Endothelial cell of umbilical vein (primary cell): Measurements from ENCODE around the gene PIEZO2. TPM values are rescaled to one million over a fixed set of nuclear protein-coding genes. Genes with fewer than 3 reads are reported as not detected.

Source experiments
- BruUV-seq: library from RNA; stranded (reverse); fragments of 400-500 nt; replicated peaks from 2 replicates; lab custom pipeline; 2021; lab: Mats Ljungman, UMichigan
- CTCF ChIA-PET: fragments of 300-600, 350-600 bp; sonication (Branson Sonifier 250); formaldehyde crosslinking; loops from one replicate; lab custom pipeline; 2021; ENCODE audit warnings: antibody characterized with exemption, inconsistent platforms; lab: Charles Lee
- POLR2A ChIA-PET: fragments of 300-600, 350-600 bp; sonication (Branson Sonifier 250); formaldehyde crosslinking; loops from one replicate; lab custom pipeline; 2021; ENCODE audit warnings: antibody characterized with exemption, inconsistent platforms; lab: Charles Lee
- DNase-seq: peaks from one replicate; pipeline ENCODE4 v3.0.0-alpha.2; 2011; ENCODE audit warnings: low read depth, low spot score
- FAIRE-seq: peaks from 2 replicates; lab custom pipeline; 2011; peaks lifted over from hg19 to GRCh38; lab: Jason Lieb, UNC
- H2AFZ ChIP-seq: 2 replicates; pipeline ENCODE4 v1.6.0; 2012; ENCODE audit warnings: low read depth, low read length, control low read depth, inconsistent platforms
- H3K27ac ChIP-seq: 2 replicates; pipeline ENCODE4 v1.5.1; 2011; ENCODE audit warnings: low read depth, mild to moderate bottlenecking, control low read depth, low read length, moderate library complexity; ENCODE audit not compliant: insufficient read depth
- H3K27me3 ChIP-seq, 2 experiments: 2 replicates each; pipeline versions ENCODE4 v1.6.0 to v1.6.1; 2011; ENCODE audit warnings: low read length in 2 of 2, mixed read lengths in 1 of 2; ENCODE audit not compliant: control insufficient read depth in 2 of 2, insufficient read depth in 2 of 2
- H3K36me3 ChIP-seq, 2 experiments: 2 replicates in 1 of 2; 3 replicates in 1 of 2; pipeline ENCODE4 v1.5.1; 2011; ENCODE audit warnings: low read length in 2 of 2, mild to moderate bottlenecking in 1 of 2, moderate library complexity in 1 of 2; ENCODE audit not compliant: control insufficient read depth in 2 of 2, insufficient read depth in 2 of 2; ENCODE audit errors: extremely low read depth in 1 of 2
- H3K4me1 ChIP-seq: 3 replicates; pipeline ENCODE4 v1.5.1; 2011; ENCODE audit warnings: mild to moderate bottlenecking, low read length; ENCODE audit not compliant: control insufficient read depth, insufficient read depth; ENCODE audit errors: extremely low read depth
- H3K4me2 ChIP-seq: 2 replicates; pipeline ENCODE4 v1.6.1; 2011; ENCODE audit warnings: low read length, control low read depth, mixed read lengths; ENCODE audit not compliant: insufficient read depth
- H3K4me3 ChIP-seq, 3 experiments: fragments of 200-600 bp in 1 of 3; sonication (generic), shearing (Covaris generic) in 1 of 3; replicated peaks in 1 of 3; 2 replicates each; pipeline ENCODE4 v1.5.1; 2011 to 2016; ENCODE audit warnings: control low read depth in 3 of 3, low read length in 3 of 3, mild to moderate bottlenecking in 2 of 3, inconsistent platforms in 1 of 3, low read depth in 1 of 3, moderate library complexity in 1 of 3; ENCODE audit not compliant: insufficient read depth in 1 of 3
- H3K79me2 ChIP-seq: 2 replicates; pipeline ENCODE4 v1.6.0; 2012; ENCODE audit warnings: low read length, inconsistent platforms; ENCODE audit not compliant: control insufficient read depth, insufficient read depth
- H3K9ac ChIP-seq: replicated peaks from 2 replicates; pipeline ENCODE3; 2011; ENCODE audit warnings: low read length, control low read depth; ENCODE audit not compliant: insufficient read depth; ENCODE audit errors: extremely low read depth
- H3K9me1 ChIP-seq: replicated peaks from 3 replicates; pipeline ENCODE4 v1.6.0; 2011; ENCODE audit warnings: mild to moderate bottlenecking, low read length; ENCODE audit not compliant: control insufficient read depth, insufficient read depth; ENCODE audit errors: extremely low read depth
- H3K9me3 ChIP-seq: replicated peaks from 2 replicates; pipeline ENCODE4 v1.5.1; 2012; ENCODE audit warnings: low read length, inconsistent platforms; ENCODE audit not compliant: control insufficient read depth, insufficient read depth
- H4K20me1 ChIP-seq: replicated peaks from 2 replicates; pipeline ENCODE3; 2011; ENCODE audit warnings: mild to moderate bottlenecking, low read length; ENCODE audit not compliant: control insufficient read depth, insufficient read depth; ENCODE audit errors: extremely low read depth
- EZH2 ChIP-seq: IDR thresholded peaks from 2 replicates; pipeline ENCODE4 v1.6.1; 2012; ENCODE audit warnings: borderline replicate concordance, low read depth, mild to moderate bottlenecking, moderate library complexity, low read length, inconsistent platforms; ENCODE audit not compliant: severe bottlenecking
- FOS ChIP-seq: IDR thresholded peaks from 2 replicates; pipeline ENCODE4 v1.6.1; 2011; ENCODE audit warnings: mild to moderate bottlenecking, low read length, moderate library complexity, borderline replicate concordance; ENCODE audit not compliant: insufficient read depth
- GATA2 ChIP-seq: IDR thresholded peaks from 2 replicates; pipeline ENCODE4 v1.7.0; 2011; ENCODE audit warnings: low read depth, mild to moderate bottlenecking, moderate library complexity, mixed read lengths, low read length; ENCODE audit not compliant: insufficient read length, insufficient read depth
- JUN ChIP-seq: IDR thresholded peaks from 2 replicates; pipeline ENCODE4 v1.6.1; 2011; ENCODE audit warnings: borderline replicate concordance, low read depth; ENCODE audit not compliant: insufficient read length, insufficient read depth
- MYC ChIP-seq: IDR thresholded peaks from one replicate; pipeline ENCODE4 v1.6.1; 2011; ENCODE audit warnings: mild to moderate bottlenecking, low read depth, low read length
- POLR2A ChIP-seq: IDR thresholded peaks from 2 replicates; pipeline ENCODE4 v1.6.1; 2012; ENCODE audit warnings: low read depth, mild to moderate bottlenecking, control low read depth, low read length
- POLR2AphosphoS5 ChIP-seq: IDR thresholded peaks from 2 replicates; pipeline ENCODE4 v1.6.1; 2012; ENCODE audit warnings: low read depth, mild to moderate bottlenecking, control low read depth, low read length, moderate library complexity; ENCODE audit not compliant: insufficient read depth
- dilution Hi-C: fragments of 300-500 bp; cut with MboI; formaldehyde crosslinking; loops from one replicate; pipeline ENCODE4 v1.15.0; 2019; ENCODE audit warnings: low sequenced_read_pairs; ENCODE audit not compliant: extremely low pct_ligation_motif_present
- intact Hi-C: fragments of 100-400 bp; cut with micrococcal nuclease; formaldehyde crosslinking; loops from one replicate; pipeline ENCODE4 v1.10.0; 2022
- polyA plus RNA-seq, 4 experiments: library from polyadenylated mRNA; depleted of rRNA in 3 of 4; stranded (reverse) in 3 of 4; unstranded in 1 of 4; fragments of >200 nt; gene quantifications; 2 replicates each; pipeline versions ENCODE4 v1.2.1 to v1.2.3, GENCODE V29; 2011 to 2012; ENCODE audit warnings: missing spikeins in 1 of 4
- total RNA-seq: library from RNA; stranded (reverse); gene quantifications from 2 replicates; pipeline ENCODE4 v1.2.3, GENCODE V29; 2021
- TF ChIP-seq, protein P1 (sequence below): IDR thresholded peaks from 2 replicates; pipeline ENCODE4 v1.6.1; 2011; ENCODE audit not compliant: insufficient read depth, insufficient read length
- TF ChIP-seq, protein P2 (sequence below), 2 donors: IDR thresholded peaks; 1 replicate in 1 of 2; 2 replicates in 1 of 2; pipeline ENCODE4 v1.5.1; 2011; ENCODE audit warnings: low read length in 2 of 2, mild to moderate bottlenecking in 2 of 2, moderate library complexity in 2 of 2, control low read depth in 1 of 2, inconsistent platforms in 1 of 2, low read depth in 1 of 2; ENCODE audit not compliant: insufficient read depth in 1 of 2; ENCODE audit errors: extremely low read depth in 1 of 2

PIEZO2 gene
- total and polyA plus RNA-seq, 2 donors (not counting 3 experiments of a cell fraction or from before 2014, with no cell fraction given) = 1.7 to 11.2 TPM

DNA sequence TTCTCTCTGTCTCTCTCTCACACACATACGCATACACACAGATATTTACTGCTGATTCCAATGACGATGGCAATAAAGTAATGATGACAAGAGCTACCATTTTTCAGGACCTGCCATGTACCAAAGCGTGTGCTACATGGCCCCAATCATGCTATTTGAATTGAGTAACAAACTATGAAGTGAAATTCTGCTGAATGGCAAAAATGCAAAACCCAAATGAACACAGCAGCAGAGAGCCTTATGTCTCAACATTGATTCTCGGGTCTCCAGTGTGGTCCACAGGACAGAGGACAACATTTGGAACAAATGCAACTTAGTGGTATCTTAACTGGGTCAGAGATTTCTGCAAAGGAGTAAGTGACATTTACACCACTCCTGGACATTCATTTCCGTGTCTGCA, 117.4 kb downstream of the PIEZO2 start:
- no TSS peak for BruUV-seq
- intact Hi-C loops = no loop called here

DNA sequence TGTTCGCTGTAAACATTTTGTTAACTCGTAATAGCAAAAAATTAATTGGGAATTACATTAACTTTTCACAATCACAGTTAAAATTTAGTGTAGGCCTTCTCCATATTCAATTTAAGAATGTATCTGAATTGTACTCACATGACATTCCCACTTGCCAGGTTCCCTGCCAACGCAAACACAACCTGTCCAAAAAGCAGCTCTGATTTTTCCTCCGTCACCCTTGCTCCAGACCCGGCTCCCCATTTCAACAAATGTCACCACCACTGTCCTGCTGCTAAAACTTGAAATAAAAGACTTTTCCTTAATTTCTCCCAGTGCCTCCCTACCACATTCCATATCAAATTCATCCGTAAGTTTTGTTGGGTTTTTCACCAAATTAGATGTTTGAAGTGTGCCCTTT, 120.3 kb downstream of the PIEZO2 start:
- intact Hi-C loops = no loop called here
- DNase-seq = no peak

More for the DNA sequence above, 117.4 kb downstream of the PIEZO2 start:
- H3K4me1 ChIP-seq = peaks cover 6% of the 10 kb centered on the region
- DNase-seq (no peak), FAIRE-seq (no peak)
- no peak overlapping the region for H2AFZ ChIP-seq
- H3K36me3 ChIP-seq = no peaks in the 10 kb centered on the region
- ChIA-PET POLR2A (no interaction called here), CTCF (no interaction called here)
- TF ChIP-seq, protein P1, sequence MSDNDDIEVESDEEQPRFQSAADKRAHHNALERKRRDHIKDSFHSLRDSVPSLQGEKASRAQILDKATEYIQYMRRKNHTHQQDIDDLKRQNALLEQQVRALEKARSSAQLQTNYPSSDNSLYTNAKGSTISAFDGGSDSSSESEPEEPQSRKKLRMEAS = no peak
- no peak for TF ChIP-seq GATA2
- H3K4me3 ChIP-seq = no peak overlapping the region
- no peaks in the 10 kb centered on the region for H4K20me1 ChIP-seq
- H3K9ac ChIP-seq = no peak overlapping the region
- H3K27me3 ChIP-seq = no peaks in the 10 kb centered on the region
- no peaks in the 10 kb centered on the region for H3K9me3 ChIP-seq
- H3K9me1 ChIP-seq = no peaks in the 10 kb centered on the region
- no peak overlapping the region for H3K4me2 ChIP-seq
- dilution Hi-C loops = no loop called here
- H3K27ac ChIP-seq = no peak overlapping the region
- no peaks in the 10 kb centered on the region for H3K79me2 ChIP-seq

More for the DNA sequence above, 120.3 kb downstream of the PIEZO2 start:
- Histone ChIP-seq H3K36me3 (no peaks in the 10 kb centered on the region), H4K20me1 (no peaks in the 10 kb centered on the region), H3K4me1 (peaks cover 12% of the 10 kb centered on the region), H3K9ac (no peak overlapping the region), H3K9me1 (no peaks in the 10 kb centered on the region), H3K9me3 (no peaks in the 10 kb centered on the region), H3K79me2 (no peaks in the 10 kb centered on the region), H3K4me3 (no peak overlapping the region), H2AFZ (no peak overlapping the region), H3K27me3 (no peaks in the 10 kb centered on the region), H3K4me2 (no peak overlapping the region), H3K27ac (no peak overlapping the region)
- ChIA-PET CTCF (interaction anchor here (1.2 to 3.3 kb wide), 5 partner anchors 9 to 177 kb away, joined by 3 to 13 read pairs (median 3); no protein-coding TSS in a partner anchor), POLR2A (no interaction called here)
- FAIRE-seq = no peak
- TF ChIP-seq POLR2A = no peak
- TF ChIP-seq, protein P2, sequence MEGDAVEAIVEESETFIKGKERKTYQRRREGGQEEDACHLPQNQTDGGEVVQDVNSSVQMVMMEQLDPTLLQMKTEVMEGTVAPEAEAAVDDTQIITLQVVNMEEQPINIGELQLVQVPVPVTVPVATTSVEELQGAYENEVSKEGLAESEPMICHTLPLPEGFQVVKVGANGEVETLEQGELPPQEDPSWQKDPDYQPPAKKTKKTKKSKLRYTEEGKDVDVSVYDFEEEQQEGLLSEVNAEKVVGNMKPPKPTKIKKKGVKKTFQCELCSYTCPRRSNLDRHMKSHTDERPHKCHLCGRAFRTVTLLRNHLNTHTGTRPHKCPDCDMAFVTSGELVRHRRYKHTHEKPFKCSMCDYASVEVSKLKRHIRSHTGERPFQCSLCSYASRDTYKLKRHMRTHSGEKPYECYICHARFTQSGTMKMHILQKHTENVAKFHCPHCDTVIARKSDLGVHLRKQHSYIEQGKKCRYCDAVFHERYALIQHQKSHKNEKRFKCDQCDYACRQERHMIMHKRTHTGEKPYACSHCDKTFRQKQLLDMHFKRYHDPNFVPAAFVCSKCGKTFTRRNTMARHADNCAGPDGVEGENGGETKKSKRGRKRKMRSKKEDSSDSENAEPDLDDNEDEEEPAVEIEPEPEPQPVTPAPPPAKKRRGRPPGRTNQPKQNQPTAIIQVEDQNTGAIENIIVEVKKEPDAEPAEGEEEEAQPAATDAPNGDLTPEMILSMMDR (IDR thresholded peaks at IDR 0.05; ENCODE audit: extremely low read depth in 1 of 2, insufficient read depth in 1 of 2, low read depth in 1 of 2, low read length in 2 of 2) = no peak
- TF ChIP-seq, protein P1 = no peak
- TF ChIP-seq FOS = no peak
- no peak for TF ChIP-seq MYC
- TF ChIP-seq EZH2 = no peak
- TF ChIP-seq POLR2AphosphoS5 = no peak
- TF ChIP-seq GATA2 = no peak
- TF ChIP-seq JUN = no peak
- BruUV-seq = no TSS peak
- dilution Hi-C loops = no loop called here
